Middle frontal gyrus (tissue), 1 donor: ENCODE data around the gene PIK3R4.

Experiments
- DNase-seq: peaks from one replicate; pipeline ENCODE4 v3.0.0-alpha.2; 2015; ENCODE audit warnings: low spot score; ENCODE audit errors: extremely low spot score

Gene PIK3R4

DNA sequence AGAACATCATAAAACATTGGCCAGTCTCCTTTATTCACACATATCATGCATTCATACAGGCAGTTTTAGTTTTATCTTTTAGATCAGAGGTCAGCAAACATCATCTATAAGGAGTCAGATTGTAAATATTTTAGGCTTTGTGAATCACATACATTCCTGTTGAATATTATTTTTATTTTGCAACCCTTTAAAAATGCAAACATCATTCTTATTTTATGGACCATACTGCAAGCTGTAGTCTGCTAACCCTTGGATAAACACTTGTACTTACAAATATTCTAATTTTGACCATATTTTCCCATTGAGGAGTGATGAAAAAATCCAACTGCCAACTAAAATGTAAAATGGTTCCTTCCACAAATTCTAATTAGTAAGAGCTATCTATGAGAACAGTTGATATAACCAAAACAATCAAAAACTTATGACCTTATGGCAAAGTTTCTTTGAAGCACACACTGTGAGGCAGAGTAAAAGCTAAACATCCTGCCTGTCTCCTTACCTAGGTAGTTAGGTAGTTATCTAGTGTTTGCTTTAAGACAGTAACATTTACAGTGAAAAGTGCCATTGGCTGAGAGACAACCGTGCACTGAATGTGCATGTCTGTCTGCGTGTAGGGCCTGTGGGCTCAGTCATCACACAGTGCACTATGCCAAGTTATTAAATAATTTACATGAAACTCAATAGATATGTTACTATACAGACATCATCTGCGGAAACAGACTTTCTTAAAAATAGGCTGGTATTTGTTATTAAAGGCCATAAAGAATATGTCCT, 57.7 kb downstream of the PIK3R4 start:
- no peak for DNase-seq

DNA sequence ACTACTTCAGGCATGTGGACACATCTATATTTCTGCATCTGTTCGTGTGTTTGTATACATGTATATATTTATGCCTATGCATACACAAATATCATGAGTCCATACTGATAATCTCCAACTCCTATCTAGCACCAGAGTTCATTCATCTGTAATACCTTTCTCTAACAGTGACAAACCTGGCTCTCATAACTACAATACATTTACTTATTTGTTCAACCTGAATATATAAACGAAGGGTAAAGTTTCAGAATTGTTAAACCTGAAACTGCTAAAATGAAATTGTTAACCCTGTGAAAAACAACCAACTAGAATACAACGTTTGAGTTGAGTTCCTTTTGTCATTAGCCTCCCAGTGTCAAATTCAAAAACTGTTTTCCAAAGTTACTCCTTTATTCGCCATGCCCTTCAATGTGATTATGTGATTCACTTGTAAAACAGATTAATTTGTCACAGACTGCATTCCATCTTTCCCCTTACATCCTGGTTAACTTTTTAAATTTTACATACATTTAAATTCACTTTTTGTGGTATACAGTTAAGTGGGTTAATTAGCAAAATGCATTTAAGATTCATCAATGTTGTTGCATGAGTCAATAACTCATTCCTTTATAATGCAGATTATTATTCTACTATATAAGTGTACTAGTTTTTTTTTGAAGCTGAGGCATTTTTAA, 58.5 kb downstream of the PIK3R4 start:
- no peak for DNase-seq

DNA sequence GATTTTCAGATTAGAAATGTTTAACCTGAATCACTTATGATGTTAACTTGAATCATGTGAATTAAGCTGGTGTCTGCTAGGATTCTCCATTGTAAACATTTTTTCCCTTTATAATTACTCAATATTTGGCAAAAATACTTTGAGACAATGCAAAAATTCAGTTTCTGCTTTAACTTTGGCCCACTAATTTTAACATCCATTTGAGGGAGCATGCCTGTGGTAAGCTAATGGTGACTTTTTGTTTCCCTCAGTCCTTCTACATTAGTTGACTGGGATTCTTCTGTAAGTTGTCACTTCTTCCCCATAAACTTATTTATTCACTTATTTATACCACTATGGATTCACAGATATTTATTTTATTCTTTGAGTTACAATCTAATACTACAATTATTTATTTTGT, 59.3 kb downstream of the PIK3R4 start:
- no peak for DNase-seq

DNA sequence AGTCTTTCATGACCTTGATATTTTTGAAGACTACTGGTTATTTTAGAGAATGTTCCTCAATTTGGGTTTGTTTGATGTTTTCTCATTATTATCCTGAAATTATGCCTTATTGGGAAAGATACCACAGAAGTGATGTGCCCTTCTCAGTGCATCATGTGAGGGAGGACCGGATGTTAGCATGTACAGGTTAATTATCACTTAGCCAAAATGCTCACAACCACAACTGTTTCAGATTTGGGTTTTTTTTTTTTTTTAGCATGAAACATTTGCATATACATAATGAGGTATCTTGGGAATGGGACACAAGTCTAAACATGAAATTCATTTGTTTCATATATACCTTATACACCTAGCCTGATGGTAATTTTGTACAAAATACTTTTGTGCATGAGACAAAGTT, 59.8 kb downstream of the PIK3R4 start:
- DNase-seq = no peak

DNA sequence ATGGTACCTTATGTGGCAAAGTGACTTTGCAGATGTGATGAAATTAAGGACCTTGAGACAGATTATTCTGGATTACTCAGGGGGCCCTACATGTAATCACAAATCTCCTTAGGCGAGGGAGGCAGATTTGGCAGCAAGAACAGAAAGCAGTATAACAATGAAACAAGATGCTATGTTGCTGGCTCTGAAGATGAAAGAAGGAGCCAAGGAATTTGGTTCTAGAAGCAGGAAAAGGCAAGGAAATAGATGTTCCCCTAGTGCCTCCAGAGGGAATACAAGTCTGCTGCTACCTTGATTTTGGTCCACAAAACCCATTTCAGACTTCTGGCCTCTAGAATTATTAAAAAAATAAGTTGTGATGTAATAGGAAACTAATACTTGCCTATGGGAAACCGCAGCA, 64.5 kb downstream of the PIK3R4 start:
- no peak for DNase-seq

DNA sequence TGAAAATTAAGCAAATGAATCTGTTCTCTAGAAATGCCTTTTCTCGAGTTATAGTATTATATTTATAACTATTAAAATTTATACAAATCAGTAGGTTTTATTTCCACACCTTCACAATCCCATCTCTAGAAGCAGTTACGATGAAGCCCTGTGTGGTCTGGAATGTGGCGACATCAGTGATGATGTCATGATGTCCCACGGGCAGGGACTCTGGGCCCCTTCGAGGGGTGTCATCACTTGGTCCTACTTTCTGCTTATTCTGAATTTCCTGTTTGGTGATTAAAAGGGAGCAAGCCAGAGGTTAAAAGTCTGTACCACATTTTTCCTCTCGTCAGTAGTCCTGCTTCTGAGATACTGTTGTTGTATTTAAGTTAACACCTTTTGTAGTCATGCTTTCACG, 67.4 kb downstream of the PIK3R4 start:
- DNase-seq = no peak

DNA sequence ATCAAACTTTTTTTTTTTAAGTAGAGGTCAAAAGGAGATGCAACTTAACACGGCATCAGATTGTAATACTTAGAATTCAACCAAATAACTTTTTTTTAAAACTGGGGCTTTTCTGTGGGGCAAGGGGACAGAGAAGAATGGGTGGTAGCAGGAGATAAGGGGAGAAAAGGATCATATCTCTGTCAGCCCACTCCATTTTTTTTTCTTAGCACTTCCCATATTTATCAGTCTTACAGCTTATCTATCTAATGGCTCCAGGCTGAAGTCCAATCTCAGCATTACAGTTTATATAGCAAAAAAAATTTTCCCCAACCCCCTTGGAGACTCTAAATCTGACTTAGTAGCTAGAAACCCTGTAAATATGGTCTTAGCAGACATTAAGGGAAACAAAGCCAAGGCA, 69.3 kb downstream of the PIK3R4 start:
- DNase-seq = no peak

DNA sequence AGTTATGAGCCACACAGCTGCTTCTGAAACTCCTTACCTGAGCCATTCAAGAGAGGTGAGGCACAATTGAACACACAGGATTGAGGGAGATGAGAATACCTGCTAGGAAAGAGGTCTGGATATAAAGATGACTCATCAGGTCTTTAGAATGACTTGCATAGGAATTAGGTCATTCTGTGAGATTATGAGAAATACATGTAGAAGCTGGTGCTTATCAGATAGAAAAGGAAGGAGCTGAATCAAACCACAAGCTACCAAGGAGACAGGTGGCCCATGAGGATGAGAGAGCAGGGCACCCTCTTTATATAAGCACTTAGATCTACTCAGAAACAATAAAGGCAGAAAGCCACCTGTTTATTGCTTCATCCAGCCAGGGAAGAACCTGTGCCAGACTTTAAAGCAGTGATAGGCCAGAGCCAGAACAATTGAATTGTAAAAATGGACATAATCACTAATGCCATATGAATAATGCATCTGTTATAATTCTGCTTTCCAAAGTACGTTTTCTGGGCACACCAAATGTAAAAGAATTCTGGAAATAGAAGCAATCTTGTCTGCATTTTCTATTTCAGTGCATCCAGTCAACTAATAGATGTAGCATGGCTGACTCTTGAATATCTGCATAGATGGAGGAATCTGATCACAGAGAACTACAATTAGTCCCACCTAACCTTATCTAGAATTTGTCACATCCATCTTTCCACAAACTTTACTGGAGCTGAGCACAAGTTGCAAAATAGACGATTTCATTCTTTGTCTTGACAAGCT, 74.9 kb downstream of the PIK3R4 start:
- no peak for DNase-seq

DNA sequence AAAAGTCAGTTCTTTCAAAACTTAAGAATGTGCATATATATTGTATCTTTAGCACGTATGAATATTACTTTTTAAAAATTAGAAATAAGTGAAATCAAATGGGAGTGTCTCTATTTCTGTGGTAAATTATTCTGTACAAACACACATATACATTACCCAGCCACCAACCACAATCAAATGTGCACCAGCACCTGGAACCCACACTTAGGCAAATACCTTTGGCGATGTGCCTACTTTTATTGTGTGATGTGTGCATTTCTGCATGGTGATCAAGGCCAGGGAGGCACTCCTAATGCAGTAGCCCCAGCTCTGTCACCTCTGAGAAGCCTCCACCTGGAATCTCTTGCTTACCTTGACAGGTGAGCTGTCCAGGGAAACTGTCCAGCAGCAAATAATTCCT, 76.9 kb downstream of the PIK3R4 start:
- DNase-seq = no peak

DNA sequence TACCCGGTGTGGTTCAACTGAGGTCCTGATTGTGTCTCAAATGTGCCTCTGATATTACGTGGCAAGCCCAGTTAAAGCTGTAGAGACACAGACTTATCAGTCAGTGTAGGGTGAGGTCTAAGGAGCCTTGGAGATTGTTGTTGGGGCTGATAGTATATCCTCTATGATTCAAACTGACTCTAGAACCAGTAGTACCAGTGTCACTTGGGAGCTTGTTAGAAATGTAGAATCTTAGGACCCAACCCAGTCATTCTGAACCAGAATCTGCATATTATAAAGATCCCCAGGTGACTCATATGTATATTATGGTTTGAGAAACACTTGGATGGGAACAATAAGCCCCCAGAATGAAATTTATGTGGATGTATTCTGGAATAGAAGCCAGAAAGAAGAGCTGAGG, 83.5 kb downstream of the PIK3R4 start:
- DNase-seq = no peak

DNA sequence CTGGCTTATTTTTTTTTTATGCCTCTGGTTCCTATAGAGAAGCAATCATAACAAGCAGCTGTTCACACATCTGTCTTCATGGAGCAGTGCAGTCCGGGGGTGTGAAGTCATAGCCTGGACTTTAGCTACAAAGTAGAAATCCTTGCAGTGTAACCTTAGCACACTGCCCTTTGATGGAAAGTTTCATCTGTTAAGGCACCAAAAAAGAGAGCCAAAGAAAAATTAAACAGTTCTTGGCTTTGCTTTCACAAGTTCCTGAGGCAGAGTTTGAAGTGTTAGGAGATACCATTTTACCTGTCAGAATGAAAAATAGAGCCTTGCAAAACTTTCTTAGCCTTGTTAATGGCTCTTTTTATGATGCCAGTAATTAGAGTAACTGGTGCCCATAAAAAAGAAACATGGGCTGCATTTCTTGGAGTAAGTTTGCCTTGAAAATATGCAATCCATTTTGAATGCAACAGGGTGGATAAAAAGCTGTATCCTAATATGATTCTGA, 84.1 kb downstream of the PIK3R4 start:
- no peak for DNase-seq

DNA sequence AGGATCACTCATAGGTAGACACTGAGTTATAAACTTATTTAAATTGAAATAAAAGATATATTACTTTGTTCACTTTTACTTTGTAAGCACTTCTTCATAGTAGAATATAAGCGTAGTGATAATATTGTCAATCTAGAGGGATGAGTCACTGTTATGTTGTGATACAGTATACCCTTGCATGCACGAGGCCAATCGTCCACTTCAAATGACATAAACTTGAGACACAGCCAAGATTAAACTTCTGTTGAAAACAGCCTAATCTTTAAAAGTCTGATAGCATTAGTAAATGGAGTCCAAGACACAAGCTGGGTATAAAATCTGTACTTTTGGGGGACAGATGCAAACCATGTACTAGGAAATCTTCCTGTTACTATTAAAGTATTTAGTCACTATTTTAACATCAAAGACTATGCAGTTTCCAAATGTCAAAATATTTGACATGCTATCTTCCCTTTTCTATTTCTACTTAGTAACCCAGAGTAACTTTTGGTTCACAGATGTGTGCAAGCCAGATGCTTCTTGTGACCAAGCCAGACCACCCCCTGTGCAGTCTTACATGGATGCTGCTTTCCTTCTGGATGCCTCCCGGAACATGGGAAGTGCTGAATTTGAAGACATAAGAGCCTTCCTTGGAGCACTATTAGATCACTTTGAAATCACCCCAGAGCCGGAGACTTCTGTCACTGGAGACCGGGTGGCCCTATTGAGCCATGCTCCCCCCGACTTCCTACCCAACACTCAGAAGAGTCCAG, 85.3 kb downstream of the PIK3R4 start:
- no peak for DNase-seq

DNA sequence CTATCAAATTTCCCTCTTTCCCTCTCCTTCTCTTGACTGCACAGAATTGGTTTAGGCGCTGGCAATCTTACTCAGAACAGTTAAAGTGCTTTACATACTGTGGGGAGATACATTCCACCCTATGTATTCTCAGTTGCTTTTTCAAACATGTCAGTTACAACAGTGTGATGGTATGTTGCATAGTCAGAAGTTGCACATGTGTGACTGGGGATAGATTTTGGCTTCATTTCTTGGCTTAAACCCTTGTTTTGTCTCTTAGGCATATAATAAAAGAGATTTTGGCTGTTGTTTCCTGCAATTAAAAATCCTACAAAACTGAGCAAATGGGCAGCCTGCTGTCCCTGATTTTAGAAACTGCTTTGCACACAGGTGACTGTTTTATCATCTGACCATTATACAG, 86.7 kb downstream of the PIK3R4 start:
- DNase-seq = no peak

DNA sequence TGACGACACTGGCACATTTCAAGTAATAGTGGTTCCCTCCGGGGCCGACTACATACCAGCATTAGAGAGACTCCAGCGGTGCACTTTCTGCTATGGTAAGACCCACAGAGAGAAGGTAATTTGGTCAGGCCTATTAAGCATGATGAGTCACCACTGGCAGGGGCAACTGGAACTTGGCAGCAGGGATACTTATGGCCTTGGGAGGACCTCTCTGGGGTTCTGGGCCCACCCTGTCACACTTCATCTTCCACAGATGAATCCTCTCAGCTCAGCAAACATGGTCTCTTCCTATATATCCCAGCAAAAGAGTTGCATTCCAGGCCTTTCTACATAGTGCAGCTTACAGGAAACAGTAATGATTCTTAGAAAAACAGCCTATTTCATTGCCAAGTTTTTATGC, 88.0 kb downstream of the PIK3R4 start:
- no peak for DNase-seq

DNA sequence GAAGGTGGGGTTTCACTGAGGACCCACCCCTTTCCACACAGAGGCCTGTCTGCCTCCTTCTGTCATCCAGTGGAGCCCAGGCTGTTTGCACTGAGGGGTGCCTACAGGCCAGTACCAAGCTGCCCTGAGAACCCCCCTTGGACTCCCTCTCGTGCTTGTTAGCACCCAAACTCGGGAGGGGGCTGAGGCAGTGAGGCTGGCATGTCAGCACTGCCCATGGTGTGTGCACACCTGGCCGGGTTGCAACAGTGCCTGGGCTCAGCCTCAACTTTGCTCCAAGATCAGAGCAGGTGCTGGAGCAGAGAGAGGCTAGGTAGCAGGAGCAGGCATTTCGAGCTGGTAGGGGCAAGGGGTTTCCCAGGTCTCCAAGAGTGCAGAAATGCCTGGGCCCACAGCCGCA, 90.0 kb downstream of the PIK3R4 start:
- no peak for DNase-seq

DNA sequence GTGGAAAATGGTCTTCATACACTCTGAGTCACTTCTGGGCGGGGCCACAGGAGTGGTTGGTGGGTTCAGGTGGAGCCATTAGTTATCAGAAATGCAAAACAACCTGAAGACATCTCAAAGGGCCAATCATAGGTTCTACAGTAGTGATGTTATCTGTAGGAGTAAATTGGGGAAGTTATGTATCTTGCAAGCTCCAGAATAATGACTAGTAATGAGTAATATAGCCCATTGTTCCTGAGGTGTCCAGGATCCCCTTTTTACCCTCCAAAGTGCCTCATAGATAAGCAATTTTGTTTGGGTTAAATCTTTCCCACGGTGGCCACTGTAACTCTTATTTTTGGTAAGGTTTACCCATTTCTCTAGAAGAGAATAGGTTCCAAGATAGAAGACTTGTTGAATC, 91.7 kb downstream of the PIK3R4 start:
- no peak for DNase-seq

DNA sequence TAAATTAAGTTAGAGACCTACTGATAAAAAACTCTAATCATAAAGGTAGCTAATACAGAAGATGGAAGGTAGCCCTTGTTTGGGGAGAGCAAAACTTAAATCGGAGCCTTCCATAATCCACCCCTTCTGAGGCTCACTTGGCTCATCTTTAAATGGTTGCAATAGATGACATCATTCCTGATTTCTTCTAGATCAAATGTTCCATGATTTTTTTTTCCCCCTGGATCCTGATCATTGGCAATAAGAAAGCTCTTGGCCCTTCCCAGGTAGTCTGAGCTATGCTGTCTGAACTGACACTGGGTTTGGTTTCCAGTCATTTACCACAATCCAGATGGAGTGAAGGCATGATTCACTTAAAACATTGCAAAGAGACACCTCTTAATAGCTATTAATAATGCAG, 92.5 kb downstream of the PIK3R4 start:
- DNase-seq = no peak

DNA sequence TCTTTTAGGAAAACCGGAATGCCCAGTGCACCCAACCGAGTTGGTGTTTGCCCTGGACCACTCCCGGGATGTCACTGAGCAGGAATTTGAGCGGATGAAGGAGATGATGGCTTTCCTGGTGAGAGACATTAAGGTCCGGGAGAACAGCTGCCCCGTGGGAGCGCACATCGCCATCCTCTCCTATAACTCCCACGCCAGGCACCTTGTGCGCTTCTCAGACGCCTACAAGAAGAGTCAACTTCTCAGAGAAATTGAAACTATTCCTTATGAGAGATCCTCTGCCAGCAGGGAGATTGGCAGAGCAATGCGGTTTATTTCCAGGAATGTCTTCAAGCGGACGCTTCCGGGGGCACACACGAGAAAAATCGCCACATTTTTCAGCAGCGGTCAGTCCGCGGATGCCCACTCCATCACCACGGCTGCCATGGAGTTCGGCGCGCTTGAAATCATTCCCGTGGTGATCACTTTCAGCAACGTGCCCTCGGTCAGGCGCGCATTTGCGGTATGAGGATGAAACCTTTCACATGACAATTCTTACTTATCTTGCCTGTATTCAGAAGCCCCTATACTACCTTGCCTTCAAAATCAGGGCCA, 97.5 kb downstream of the PIK3R4 start:
- no peak for DNase-seq

DNA sequence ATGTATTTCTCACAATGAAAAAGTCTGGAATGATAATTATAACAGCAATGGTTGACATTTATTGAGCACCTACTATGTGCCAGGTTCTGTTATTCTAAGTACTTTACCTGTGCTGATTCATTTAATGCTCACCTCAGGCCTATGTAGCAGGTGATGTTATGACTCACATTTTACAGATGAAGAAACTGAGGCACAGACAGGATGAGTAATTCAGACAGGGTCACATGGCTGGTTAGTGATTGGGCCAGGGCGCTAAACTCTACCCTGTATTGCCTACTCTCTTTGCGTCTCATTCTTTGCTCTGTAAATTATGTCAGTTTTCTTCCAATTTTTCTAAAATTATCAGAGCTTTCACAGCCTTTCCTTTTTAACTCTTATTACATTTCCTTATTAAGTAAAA, 98.3 kb downstream of the PIK3R4 start:
- no peak for DNase-seq

DNA sequence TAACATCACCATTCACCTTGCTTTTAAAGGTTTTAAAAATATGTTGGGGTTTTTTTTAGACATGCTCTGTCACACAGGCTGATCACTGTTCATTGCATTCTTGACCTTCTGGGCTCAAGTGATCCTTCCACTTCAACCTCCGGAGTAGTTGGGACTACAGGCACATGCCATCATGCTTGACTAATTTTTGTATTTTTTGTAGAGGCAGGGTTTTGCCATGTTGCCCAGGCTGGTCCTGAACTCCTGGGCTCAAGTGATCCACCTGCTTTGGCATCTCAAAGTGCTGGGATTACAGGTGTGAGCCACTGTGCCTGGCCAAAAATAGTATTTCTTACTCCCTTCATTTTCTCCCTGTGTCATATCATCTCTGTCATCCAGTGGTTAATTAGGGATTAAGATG, 101.4 kb downstream of the PIK3R4 start:
- DNase-seq = no peak

DNA sequence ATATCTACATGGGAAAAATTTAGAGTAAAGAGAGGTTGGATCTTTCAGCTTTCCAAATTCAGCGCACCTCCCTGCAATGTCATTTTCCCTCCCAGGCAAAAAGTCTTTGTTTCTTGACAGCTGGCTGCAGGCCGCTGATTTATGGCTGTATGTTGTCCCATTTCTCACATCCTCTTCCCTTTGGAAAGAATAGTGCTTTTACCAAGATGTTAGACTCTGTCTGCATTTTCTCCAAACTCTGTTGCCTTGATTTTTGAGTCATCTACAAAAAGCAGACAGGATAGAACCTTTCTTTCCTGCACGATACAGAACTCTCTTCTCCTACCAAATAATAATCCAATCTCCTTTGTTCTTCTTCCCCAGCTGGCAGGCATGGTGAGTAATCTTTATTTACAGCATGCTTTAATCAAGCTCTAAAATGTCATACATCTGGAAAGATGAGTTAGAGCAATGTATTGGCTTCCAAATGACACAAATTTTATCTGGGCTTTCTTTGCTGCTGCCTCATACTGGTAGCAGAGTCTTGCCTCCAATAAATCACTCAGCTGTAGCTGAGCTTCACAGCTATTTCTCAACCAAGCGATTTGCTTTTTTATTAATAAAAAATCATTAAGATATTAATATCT, 101.9 kb downstream of the PIK3R4 start:
- DNase-seq = no peak
